Stimulated activated memory B cell treated with anti-CD40 and anti-IgM and Interleukin-4, amounts not matched to agents 10 μg/mL and 1 μg/mL and 100 μg/mL, for 72 hours (primary cell): ENCODE measurements around the gene SHMT2.

Experiments
- ATAC-seq: fragments of 150-1000 bp; cut with Tn5 transposase; 2 replicates; pipeline ENCODE4 v1.10.0; 2021
- H3K27ac Mint-ChIP-seq: one replicate; pipeline ENCODE4 v1.8.0; 2022; ENCODE audit warnings: mild to moderate bottlenecking, mixed read lengths
- H3K27me3 Mint-ChIP-seq: one replicate; pipeline ENCODE4 v1.8.0; 2022; ENCODE audit warnings: mixed read lengths
- H3K36me3 Mint-ChIP-seq: one replicate; pipeline ENCODE4 v1.8.0; 2022; ENCODE audit warnings: mixed read lengths
- H3K4me1 Mint-ChIP-seq: one replicate; pipeline ENCODE4 v1.8.0; 2022; ENCODE audit warnings: mixed read lengths
- H3K4me3 Mint-ChIP-seq: one replicate; pipeline ENCODE4 v1.8.0; 2022; ENCODE audit warnings: mild to moderate bottlenecking, moderate library complexity, mixed read lengths
- H3K9me3 Mint-ChIP-seq: one replicate; pipeline ENCODE4 v1.8.0; 2022; ENCODE audit warnings: mixed read lengths

Gene SHMT2

DNA sequence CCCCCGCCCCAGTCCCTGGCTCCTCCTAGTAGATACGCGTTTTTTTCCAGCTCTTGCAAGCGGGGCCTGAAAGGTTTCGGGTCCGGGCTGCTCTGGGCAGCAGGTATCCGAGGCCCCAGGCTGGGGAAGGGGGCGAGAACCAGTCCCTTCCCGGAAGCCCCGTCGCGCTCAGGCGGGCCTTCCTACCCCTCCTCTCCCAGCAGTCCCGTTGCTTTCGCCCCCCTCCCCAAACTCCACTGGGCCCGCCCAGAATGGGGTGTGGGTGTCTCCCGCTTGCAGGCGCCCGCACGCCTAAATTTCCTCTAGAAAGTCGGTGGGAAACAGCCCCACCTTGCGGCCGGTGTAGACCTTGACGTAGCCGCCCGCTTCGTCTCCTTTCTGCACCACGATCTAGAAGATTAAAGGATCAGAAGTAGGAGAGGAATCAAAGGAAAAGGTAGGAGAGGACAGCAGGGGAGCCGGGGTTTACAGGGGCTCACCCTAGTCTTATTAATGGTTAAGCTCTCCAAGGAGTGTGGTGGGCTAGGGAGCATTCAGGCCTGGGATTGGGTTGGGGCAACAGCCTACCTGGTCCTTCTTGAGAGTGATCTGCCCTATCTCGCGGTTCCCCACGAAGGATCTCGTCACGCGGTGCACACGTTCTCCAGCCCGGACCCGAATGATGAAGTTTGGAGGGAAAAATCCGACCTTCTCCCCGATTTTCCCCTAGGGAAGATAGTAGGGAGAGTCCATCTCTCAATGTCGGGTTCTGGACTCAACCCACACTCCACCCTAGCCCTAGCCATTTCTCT, 14.2 kb downstream of the SHMT2 start:
- Mint-ChIP-seq H3K36me3 (peaks cover 2% of the 10 kb centered on the region), H3K27ac (no peak overlapping the region), H3K27me3 (peaks cover 14% of the 10 kb centered on the region), H3K9me3 (no peaks in the 10 kb centered on the region), H3K4me1 (peaks cover 58% of the 10 kb centered on the region), H3K4me3 (peak overlapping the region; percentile 77)
- ATAC-seq, result peak; percentile 40

DNA sequence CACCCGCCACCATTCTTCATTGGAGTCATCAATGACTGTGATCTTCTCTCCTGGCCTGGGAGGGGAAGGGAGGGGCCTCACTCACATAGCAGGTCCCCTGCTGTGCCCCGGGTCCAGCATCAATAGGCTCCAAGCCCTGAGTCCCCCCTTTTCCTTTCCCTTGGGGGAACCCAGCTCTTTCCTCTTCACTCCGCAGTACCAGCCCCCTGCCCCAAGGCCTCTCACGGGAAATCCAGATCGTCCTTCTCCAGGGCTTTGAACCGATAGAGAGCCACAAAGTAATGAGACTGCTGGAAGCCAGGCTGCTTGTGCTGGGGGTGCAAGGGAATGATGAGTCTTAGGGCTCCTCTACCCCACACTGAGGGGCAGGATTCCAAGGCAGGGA, 14.8 kb downstream of the SHMT2 start:
- H3K9me3 Mint-ChIP-seq, result no peaks in the 10 kb centered on the region
- H3K27me3 Mint-ChIP-seq, result peaks cover 9% of the 10 kb centered on the region
- no peak overlapping the region for H3K27ac Mint-ChIP-seq
- H3K4me1 Mint-ChIP-seq, result peaks cover 58% of the 10 kb centered on the region
- no peak for ATAC-seq
- peak overlapping the region; percentile 77 for H3K4me3 Mint-ChIP-seq
- H3K36me3 Mint-ChIP-seq, result peaks cover 8% of the 10 kb centered on the region

DNA sequence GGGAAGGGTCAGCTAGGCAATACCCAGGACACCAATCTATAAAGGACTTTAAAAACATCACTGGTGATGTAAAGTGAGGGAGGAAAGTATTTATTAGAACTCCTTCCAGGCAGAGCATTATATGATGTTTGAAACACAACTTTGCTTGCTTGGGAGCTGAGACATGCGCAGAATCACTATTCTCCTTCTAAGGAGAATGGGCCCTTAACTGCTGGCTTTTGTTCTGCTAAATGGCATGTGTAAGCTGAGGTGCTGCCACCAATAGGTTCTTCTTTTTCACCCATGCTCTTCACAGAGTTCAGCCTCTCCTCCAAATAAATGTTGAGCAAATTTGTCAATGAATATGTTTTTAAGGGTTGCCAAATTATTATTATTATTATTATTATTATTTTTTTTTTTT, 17.5 kb downstream of the SHMT2 start:
- no peak overlapping the region for H3K27ac Mint-ChIP-seq
- H3K4me1 Mint-ChIP-seq, result peaks cover 35% of the 10 kb centered on the region
- H3K27me3 Mint-ChIP-seq, result peaks cover 9% of the 10 kb centered on the region
- H3K9me3 Mint-ChIP-seq, result no peaks in the 10 kb centered on the region
- no peak for ATAC-seq
- no peak overlapping the region for H3K4me3 Mint-ChIP-seq
- H3K36me3 Mint-ChIP-seq, result peaks cover 8% of the 10 kb centered on the region

DNA sequence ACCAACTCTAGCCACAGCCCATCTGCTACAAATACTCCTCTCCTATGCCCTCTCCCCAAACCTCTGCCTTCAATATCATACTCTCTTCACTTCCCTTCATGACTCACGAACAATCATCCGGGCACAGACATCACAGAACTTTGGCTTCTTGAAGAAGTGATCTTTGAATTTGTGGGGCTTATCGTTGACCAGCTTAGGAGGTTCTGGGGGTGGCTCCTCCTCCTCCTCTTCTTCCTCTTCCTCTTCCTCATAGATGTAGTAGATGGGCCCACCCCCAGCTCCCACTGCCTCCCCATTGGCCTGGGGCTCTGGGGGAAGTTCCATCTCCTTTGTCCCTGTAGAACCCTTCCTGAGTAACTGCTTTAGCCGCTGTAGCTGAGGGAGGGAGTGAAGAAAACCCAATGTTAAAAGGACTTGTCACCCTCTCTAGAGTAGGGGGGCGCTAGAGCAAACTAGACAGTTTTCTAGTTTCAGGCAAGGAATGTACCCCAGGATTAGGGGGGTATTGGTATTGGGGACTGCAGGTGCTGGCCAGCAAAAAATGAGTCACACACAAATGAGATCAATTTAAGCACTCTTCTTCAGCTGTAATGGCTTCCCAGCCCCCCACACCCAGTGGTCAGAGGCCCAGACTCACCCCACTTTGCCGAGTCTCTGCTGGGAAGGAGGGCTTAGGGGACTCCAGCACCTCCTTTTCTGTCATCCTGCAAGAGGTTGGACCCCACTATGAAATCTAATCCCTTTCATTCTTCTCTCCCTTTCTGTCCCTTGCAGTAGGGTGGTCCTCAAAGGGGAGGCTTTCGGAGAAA, 19.6 kb downstream of the SHMT2 start:
- Mint-ChIP-seq H3K4me1 (peaks cover 15% of the 10 kb centered on the region), H3K36me3 (peaks cover 17% of the 10 kb centered on the region), H3K27ac (peak overlapping the region; percentile 43), H3K4me3 (peak overlapping the region; percentile 59), H3K27me3 (no peaks in the 10 kb centered on the region), H3K9me3 (no peaks in the 10 kb centered on the region)
- ATAC-seq, result no peak

DNA sequence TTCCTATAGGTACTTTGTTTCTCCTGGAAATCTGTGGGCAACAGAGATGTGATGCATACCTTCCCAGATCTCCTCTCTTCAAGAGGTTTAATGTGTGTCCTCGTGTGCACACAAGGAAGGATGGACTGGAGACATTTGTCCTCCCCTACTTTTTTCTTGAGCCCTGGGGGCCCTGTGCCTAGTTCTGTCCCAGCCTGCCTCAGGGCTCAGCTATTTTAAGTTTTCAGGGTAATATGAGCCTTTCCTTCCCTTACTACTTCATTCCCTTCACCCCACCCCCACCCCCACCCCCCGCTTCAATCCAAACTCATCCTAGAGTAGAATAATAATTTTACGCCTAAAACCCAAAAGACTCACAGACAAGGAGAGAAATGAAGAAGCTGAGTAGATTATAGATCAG, 21.0 kb downstream of the SHMT2 start:
- Mint-ChIP-seq H3K4me3 (no peak overlapping the region), H3K27ac (no peak overlapping the region), H3K4me1 (peaks cover 13% of the 10 kb centered on the region), H3K9me3 (no peaks in the 10 kb centered on the region), H3K27me3 (no peaks in the 10 kb centered on the region), H3K36me3 (peaks cover 28% of the 10 kb centered on the region)
- no peak for ATAC-seq

DNA sequence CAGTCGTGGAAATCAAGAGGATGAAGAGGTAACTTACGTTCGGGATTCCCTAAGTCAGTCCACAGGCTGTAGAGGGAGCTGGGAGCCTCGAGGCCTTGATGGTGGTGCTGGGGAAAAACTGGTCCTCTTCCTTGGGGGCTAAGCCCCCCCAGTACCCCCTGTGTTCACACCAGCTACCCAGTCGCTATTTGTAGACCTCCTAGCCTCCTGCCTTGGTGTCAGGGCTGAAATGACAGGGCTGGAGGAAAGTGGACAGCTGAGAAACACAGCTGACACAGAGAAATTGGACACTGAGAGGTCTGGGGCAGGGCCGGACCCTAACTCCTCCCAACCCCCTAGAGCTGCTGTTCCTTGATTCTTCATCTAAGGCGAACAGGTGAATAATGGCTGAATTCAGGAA, 21.4 kb downstream of the SHMT2 start, which contains the start of gene STAC3:
Gene STAC3 (minus strand): TSS at position 232 of the 400 bp plus-strand sequence. CDS start 1,551 bp downstream, outside the sequence.
- no peaks in the 10 kb centered on the region for H3K9me3 Mint-ChIP-seq
- H3K4me3 Mint-ChIP-seq, result no peak within 1 kb of the TSS
- H3K36me3 Mint-ChIP-seq, result peaks cover 32% of the 10 kb centered on the region
- peaks cover 13% of the 10 kb centered on the region for H3K4me1 Mint-ChIP-seq
- ATAC-seq, result no peak
- no peaks in the 10 kb centered on the region for H3K27me3 Mint-ChIP-seq
- H3K27ac Mint-ChIP-seq, result no peak within 1 kb of the TSS

DNA sequence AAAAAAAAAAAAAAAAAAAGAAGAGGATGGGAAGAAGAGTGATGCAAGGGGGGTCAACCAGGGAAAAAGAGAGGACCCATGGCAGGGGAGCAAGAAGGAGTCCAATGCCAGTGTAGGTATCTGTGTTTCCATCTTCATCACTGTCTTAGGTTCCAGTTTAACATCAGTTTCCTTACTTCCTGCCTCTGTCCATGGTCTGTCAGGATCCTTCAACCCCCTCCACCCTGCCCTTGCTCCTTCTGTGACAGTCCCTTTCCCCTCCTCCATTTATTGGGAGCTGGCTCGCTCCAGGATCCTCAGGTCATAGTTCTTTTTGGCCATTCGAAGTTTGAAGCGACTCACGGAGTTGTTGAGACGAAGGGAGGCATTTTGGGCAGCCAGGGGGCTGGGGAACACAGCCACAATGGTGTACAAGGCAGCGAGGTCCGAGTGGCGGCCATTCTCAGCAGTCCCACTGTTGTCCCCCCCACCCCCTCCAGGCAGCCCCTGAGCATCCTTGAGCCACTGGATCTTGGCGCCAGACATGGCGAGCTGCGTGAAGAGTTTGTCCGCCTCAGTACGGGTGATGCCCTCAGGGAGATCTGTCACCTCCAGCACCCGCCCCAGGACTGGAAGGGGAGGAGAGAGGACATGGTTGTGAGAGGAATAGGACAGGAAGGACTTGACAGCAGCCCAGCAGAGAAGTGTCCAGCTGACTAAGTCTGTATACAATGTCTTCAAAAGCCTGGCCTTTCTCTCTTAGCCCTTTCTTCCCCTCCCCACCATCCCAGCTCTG, 25.2 kb downstream of the SHMT2 start:
- H3K4me1 Mint-ChIP-seq, result peaks cover under 1% of the 10 kb centered on the region
- ATAC-seq, result no peak
- peaks cover 43% of the 10 kb centered on the region for H3K36me3 Mint-ChIP-seq
- H3K27ac Mint-ChIP-seq, result no peak overlapping the region
- H3K9me3 Mint-ChIP-seq, result no peaks in the 10 kb centered on the region
- H3K27me3 Mint-ChIP-seq, result no peaks in the 10 kb centered on the region
- H3K4me3 Mint-ChIP-seq, result no peak overlapping the region

DNA sequence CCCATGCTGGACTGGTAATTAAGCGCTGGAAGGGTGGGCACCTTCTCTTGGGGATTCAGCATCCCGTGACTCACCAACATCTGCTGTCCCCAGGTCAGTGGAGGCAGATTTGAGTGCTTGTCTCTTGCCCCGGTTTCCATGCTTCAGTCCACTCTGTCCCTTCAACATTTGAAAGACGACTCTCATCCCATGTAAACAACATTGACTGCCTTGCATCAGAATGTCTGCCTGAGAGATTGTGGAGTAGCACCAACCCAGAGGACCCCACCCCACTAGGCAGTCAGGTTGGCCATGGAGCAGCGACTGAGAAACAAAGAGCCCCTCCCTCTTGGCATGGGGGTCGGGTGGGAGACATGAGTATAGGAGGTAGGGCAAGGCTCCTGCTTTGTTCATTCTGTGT, 26.4 kb downstream of the SHMT2 start:
- Mint-ChIP-seq H3K36me3 (peaks cover 49% of the 10 kb centered on the region), H3K4me3 (no peak overlapping the region), H3K4me1 (no peaks in the 10 kb centered on the region), H3K27ac (no peak overlapping the region), H3K9me3 (no peaks in the 10 kb centered on the region), H3K27me3 (no peaks in the 10 kb centered on the region)
- ATAC-seq, result no peak

DNA sequence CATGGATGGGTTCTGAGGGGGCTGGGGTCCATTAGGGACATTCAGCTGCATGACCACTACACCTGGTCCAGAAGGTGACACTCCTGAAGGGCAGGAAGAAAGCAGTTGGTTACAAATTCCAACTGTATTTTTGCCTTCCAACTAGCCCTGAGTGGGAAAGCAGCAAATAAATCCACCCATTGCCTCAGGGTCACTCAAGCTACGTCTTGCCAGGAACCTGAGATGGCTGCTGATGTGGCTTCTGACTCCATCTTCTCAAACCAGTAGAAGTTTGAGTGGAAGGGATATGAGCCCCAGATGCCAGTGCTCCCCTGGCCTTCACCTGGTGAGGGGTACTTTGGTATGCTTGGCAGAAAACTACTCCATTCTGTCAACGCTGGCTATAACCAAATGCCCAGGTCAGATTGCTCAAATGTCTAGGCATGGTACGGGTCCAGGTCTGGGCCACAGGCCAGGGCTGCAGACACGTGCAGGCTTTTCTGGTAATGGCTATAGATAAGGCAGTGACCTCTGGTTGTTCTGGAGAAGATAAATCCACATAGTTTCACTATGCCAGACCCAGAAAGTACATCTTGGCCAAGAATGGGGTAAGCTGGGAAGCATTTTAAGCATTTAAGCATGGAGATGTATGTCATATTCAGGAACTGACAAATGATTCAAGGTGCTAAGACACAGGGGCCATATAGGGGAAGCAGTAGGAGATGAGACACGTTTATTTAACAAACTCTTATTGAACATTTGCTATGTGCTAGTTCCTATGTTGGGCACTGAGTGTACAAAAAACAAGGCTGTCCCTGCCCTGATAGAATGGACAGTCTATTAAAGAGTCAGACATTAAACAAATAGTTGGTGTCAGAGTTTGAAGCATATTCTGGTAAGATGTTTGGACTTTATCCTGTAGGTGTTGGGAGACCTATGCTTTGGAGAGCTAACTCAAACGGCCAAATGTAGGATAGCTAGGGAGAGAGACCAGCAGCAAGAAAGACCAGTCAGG, 29.8 kb downstream of the SHMT2 start:
- Mint-ChIP-seq H3K4me1 (peaks cover 7% of the 10 kb centered on the region), H3K27ac (no peak overlapping the region), H3K9me3 (no peaks in the 10 kb centered on the region), H3K4me3 (no peak overlapping the region), H3K27me3 (no peaks in the 10 kb centered on the region), H3K36me3 (peaks cover 39% of the 10 kb centered on the region)
- no peak for ATAC-seq

DNA sequence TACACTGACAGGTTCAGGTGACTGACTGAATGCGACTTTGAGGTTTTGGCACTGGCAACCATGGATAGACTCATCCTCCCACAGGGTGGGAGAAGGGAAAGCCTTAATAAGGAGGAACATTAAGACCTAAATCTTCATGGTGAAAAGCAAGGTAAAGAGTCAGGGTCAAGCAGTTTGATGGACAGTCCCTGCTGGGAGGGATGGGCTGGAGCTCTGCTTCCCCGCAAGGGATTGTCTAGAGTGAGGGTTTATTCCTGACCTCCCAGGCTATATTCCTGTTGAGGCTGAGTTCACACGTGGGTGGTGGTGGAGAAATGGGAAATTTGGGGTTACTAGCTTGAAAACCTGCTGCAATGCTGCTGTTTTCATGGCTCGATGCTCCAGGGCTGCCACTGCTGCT, 30.9 kb downstream of the SHMT2 start:
- H3K36me3 Mint-ChIP-seq, result peaks cover 38% of the 10 kb centered on the region
- no peaks in the 10 kb centered on the region for H3K9me3 Mint-ChIP-seq
- H3K4me1 Mint-ChIP-seq, result peaks cover 7% of the 10 kb centered on the region
- H3K27ac Mint-ChIP-seq, result no peak overlapping the region
- H3K27me3 Mint-ChIP-seq, result no peaks in the 10 kb centered on the region
- ATAC-seq, result no peak
- no peak overlapping the region for H3K4me3 Mint-ChIP-seq

DNA sequence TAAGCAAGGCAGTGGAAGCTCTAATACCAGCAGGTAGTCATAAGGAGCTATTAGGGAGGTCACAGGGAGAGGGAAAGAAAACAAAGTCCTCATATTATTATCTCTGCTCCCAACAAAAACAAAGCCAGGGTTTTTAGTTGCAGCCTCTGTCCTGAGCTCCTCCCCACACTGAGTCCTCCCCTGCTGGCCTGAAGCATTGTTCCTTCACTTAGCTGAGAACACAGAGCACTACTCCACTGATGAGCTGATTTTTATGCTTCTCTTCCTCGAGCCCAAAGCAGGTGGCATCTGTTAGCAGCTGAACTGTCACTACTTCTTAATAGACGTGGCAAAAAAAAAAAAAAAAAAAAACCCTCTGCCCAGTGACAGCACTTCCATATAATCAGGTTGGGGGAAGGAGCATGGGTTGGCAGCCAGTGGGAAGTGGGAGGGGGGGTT, 31.9 kb downstream of the SHMT2 start:
- no peak for ATAC-seq
- Mint-ChIP-seq H3K4me1 (peaks cover 7% of the 10 kb centered on the region), H3K9me3 (no peaks in the 10 kb centered on the region), H3K36me3 (peaks cover 32% of the 10 kb centered on the region), H3K27ac (no peak overlapping the region), H3K4me3 (no peak overlapping the region), H3K27me3 (no peaks in the 10 kb centered on the region)

DNA sequence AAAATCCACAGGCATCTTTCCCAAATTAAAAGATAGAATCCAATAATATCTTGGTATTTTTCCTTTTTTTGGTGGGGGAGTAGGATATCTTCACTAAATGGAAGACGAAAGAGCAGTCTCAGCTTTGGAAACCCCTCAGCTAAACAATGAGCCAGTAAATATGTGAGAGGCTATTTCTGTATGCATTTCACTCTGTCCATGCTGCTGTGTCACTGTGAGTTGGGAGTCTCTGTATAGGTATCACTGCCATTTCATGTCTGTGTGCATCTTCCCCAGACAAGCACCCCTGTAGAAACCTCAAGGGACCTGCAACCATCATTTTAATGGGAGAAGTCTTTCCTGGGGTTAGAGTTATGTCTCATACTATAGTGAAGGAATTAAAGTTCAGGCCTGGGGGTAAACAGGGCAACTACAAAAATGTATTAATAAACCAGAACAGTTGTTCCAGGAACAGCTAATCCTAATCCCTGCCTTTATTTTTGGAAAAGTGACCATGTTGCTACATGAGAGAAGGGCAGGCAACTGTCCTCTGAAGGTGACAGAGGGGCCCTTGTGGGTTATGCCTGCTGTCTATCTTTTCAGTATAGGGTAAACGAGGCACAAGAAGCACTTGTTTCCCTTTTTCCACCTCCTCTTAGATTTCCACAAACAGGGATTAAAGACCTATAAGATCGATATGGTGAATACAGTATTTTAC, 32.8 kb downstream of the SHMT2 start:
- Mint-ChIP-seq H3K9me3 (no peaks in the 10 kb centered on the region), H3K4me1 (peaks cover 7% of the 10 kb centered on the region), H3K4me3 (no peak overlapping the region), H3K27me3 (no peaks in the 10 kb centered on the region), H3K36me3 (peaks cover 33% of the 10 kb centered on the region), H3K27ac (no peak overlapping the region)
- ATAC-seq, result no peak

DNA sequence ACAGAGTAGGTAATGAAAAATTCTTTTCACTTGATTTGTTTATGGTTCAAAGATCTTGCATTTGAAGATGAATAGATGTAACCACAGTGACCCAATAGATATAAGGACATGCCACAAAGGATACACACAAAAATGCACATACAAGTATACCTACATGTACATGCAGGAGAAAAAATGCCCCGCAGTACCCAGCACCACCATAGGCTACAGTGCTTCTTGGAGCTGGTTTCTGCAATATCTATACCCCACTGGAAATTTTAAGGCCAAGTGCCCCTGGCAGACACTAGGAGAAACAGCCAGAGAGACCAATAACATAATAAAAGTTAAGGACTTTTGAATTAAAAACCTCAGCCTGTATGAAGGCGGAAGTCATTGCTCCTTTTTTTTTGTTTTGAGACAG, 33.6 kb downstream of the SHMT2 start:
- Mint-ChIP-seq H3K9me3 (no peaks in the 10 kb centered on the region), H3K4me1 (peaks cover 7% of the 10 kb centered on the region), H3K36me3 (peaks cover 39% of the 10 kb centered on the region), H3K27ac (no peak overlapping the region), H3K4me3 (no peak overlapping the region), H3K27me3 (no peaks in the 10 kb centered on the region)
- ATAC-seq, result no peak

DNA sequence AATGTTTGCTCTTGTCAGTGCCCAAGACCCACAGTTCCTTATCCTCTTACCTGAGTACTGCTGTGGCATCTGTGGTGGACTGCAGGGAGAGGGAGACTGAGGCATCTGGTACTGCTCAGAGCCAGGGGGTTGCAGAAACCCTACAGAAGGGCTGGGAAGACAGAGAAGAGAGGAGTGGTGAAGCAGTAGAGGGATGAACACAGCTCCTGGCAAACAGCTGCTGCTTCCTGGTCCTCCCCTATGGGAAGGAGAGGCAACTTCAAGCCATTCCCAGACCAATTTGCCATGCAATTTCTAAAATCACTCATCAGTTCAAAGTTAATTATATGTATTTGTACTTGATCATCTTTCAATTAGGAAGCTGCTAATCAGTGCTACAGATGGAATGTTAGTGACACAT, 37.2 kb downstream of the SHMT2 start:
- no peaks in the 10 kb centered on the region for H3K9me3 Mint-ChIP-seq
- no peak for ATAC-seq
- H3K27me3 Mint-ChIP-seq, result no peaks in the 10 kb centered on the region
- H3K27ac Mint-ChIP-seq, result peak overlapping the region; percentile 41
- peaks cover 7% of the 10 kb centered on the region for H3K4me1 Mint-ChIP-seq
- peaks cover 51% of the 10 kb centered on the region for H3K36me3 Mint-ChIP-seq
- H3K4me3 Mint-ChIP-seq, result no peak overlapping the region
